BE2C (cell line): ENCODE data around the gene SLC13A5.

Experiments used
- DNase-seq: peaks from one replicate; pipeline ENCODE4 v3.0.0-alpha.2; 2020
- H3K27me3 ChIP-seq: fragments of 250-450 bp; sonication (Bioruptor Pico); 2 replicates; pipeline ENCODE4 v1.5.1; 2020; ENCODE audit warnings: mild to moderate bottlenecking
- H3K36me3 ChIP-seq: fragments of 250-450 bp; sonication (Bioruptor Pico); 2 replicates; pipeline ENCODE4 v1.5.1; 2020; ENCODE audit warnings: mild to moderate bottlenecking
- H3K4me1 ChIP-seq: fragments of 250-450 bp; sonication (Bioruptor Pico); 2 replicates; pipeline ENCODE4 v1.5.1; 2020
- H3K4me3 ChIP-seq: 2 replicates; pipeline ENCODE4 v1.5.1; 2011; ENCODE audit warnings: low read depth, low read length
- H3K9me3 ChIP-seq: fragments of 250-450 bp; sonication (Bioruptor Pico); 2 replicates; pipeline ENCODE4 v1.5.1; 2020
- TF ChIP-seq, protein P1 (sequence below): IDR thresholded peaks from 2 replicates; pipeline ENCODE4 v1.5.1; 2012; ENCODE audit warnings: mild to moderate bottlenecking, low read depth, low read length

The SLC13A5 gene

DNA sequence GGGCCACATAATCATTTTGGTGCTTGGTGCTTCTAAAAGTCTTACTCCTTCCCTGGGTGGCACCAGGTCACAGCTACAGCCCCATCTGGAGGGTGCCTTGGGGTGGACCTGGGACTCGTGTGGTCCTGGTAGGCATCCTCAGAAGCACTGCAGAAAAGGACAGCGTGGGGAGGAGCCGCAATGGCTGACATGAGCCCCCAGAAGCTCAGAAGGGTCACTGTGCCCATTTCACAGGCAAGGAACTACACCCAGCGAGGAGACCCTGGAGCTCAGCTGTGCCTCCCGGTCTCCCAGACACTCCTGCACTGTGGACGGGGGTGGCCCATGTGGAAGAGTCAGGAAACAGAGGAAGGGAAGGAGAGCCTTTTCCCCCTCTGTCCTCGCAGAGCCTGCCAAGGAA is 35.2 kb downstream of the SLC13A5 start:
- TF ChIP-seq, protein P1, sequence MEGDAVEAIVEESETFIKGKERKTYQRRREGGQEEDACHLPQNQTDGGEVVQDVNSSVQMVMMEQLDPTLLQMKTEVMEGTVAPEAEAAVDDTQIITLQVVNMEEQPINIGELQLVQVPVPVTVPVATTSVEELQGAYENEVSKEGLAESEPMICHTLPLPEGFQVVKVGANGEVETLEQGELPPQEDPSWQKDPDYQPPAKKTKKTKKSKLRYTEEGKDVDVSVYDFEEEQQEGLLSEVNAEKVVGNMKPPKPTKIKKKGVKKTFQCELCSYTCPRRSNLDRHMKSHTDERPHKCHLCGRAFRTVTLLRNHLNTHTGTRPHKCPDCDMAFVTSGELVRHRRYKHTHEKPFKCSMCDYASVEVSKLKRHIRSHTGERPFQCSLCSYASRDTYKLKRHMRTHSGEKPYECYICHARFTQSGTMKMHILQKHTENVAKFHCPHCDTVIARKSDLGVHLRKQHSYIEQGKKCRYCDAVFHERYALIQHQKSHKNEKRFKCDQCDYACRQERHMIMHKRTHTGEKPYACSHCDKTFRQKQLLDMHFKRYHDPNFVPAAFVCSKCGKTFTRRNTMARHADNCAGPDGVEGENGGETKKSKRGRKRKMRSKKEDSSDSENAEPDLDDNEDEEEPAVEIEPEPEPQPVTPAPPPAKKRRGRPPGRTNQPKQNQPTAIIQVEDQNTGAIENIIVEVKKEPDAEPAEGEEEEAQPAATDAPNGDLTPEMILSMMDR: no peak
- no peaks in the 10 kb centered on the region for H3K36me3 ChIP-seq
- no peaks in the 10 kb centered on the region for H3K4me1 ChIP-seq
- H3K4me3 ChIP-seq: no peak overlapping the region
- DNase-seq: no peak
- H3K27me3 ChIP-seq: no peaks in the 10 kb centered on the region
- no peaks in the 10 kb centered on the region for H3K9me3 ChIP-seq

DNA sequence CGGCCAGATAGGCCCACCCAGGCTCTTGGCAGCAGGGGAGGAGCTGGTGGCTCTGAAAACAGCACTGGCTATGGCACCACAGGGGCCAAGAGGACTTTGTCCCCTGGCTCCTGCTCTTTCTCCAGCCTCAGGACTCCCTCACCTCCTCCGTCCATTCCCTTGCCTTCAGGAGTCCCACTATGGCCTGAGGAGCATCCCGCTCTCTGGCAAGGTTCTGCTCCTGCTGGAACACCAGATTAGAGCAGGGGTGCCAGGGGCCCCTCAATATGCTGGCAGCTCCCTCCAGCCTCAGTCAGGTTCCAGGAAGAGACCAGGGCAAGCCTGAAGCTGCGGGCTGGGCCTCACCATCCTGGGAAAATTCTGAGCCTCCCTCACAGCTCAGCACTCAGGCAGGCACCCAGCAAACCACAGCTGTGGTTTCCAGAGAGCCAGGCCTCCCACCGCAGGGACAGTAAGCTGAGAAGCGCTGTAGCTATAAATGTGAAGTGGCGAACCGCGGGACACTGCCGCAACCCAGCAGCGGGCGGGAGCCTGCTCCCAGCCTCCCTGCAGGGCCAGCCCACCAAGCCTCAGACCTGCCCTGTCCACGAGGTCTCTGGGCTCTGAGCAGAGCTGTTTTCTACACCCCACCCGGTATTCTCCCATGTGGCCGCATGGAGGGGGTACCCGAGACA is 35.9 kb downstream of the SLC13A5 start:
- DNase-seq: no peak

DNA sequence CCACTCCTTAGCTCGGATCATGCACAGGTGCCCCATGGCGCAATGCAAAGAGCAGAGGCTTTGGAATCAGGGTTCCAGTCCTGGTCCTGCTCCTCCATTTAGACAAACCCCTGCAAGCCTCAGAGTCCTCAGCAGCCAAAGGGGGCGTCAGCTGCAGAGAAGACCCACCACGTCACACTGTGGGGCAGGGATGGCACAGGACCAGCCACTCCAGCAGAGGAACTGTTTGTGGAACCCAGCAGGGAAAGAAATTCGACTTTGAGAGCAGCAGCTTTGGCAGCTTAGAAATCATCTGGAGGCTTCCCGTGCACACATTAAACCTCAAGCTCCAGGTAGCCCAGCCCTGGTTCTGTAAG is 36.4 kb downstream of the SLC13A5 start:
- Histone ChIP-seq H3K36me3 (no peaks in the 10 kb centered on the region), H3K9me3 (no peaks in the 10 kb centered on the region), H3K4me1 (no peaks in the 10 kb centered on the region), H3K27me3 (no peaks in the 10 kb centered on the region), H3K4me3 (no peak overlapping the region)
- no peak for DNase-seq
- TF ChIP-seq, protein P1: no peak

More for the DNA sequence above, 35.9 kb downstream of the SLC13A5 start:
- Histone ChIP-seq H3K4me3 (no peak overlapping the region), H3K36me3 (no peaks in the 10 kb centered on the region), H3K4me1 (no peaks in the 10 kb centered on the region), H3K9me3 (no peaks in the 10 kb centered on the region), H3K27me3 (no peaks in the 10 kb centered on the region)
- TF ChIP-seq, protein P1: no peak

- DNase-seq: no peak
- Histone ChIP-seq H3K4me3 (no peak overlapping the region), H3K27me3 (no peaks in the 10 kb centered on the region), H3K9me3 (no peaks in the 10 kb centered on the region), H3K4me1 (no peaks in the 10 kb centered on the region), H3K36me3 (no peaks in the 10 kb centered on the region)
- TF ChIP-seq, protein P1: no peak
These were observed 37.9 kb downstream of the SLC13A5 start for GRCh38 chr17:6675201-6675825.

- H3K4me3 ChIP-seq: no peak overlapping the region
- H3K27me3 ChIP-seq: no peaks in the 10 kb centered on the region
- DNase-seq: no peak
- no peaks in the 10 kb centered on the region for H3K36me3 ChIP-seq
- TF ChIP-seq, protein P1: no peak
- no peaks in the 10 kb centered on the region for H3K9me3 ChIP-seq
- no peaks in the 10 kb centered on the region for H3K4me1 ChIP-seq
These were observed 38.6 kb downstream of the SLC13A5 start for GRCh38 chr17:6674586-6674985.

DNA sequence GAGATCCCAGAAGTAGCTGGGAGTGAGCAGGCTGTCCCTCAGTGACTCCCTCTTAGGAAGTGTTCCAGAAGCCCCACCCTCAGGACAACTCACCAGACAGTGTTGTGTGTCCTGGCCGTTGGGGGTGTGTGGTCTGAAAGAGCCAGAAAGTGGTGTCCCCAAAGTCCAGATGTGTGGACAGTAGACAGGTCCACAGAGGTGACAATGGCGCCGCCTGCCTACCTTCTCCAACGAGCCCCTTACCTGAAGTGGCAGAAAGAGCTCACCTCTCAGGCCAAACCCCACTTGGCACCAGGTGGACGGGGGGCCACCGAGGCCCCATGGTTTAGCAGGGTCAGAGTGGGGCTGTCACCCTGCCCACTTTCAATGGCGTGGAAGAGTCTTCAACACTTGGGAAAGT is 41.7 kb downstream of the SLC13A5 start:
- H3K4me3 ChIP-seq: no peak overlapping the region
- no peak for DNase-seq
- H3K27me3 ChIP-seq: peaks cover 3% of the 10 kb centered on the region; the same call in 1 of the 2 replicates
- no peaks in the 10 kb centered on the region for H3K9me3 ChIP-seq
- H3K36me3 ChIP-seq: no peaks in the 10 kb centered on the region
- TF ChIP-seq, protein P1: no peak
- H3K4me1 ChIP-seq: no peaks in the 10 kb centered on the region
